ENCODE measurements around the gene CFAP77.

CFAP77 gene

DNA sequence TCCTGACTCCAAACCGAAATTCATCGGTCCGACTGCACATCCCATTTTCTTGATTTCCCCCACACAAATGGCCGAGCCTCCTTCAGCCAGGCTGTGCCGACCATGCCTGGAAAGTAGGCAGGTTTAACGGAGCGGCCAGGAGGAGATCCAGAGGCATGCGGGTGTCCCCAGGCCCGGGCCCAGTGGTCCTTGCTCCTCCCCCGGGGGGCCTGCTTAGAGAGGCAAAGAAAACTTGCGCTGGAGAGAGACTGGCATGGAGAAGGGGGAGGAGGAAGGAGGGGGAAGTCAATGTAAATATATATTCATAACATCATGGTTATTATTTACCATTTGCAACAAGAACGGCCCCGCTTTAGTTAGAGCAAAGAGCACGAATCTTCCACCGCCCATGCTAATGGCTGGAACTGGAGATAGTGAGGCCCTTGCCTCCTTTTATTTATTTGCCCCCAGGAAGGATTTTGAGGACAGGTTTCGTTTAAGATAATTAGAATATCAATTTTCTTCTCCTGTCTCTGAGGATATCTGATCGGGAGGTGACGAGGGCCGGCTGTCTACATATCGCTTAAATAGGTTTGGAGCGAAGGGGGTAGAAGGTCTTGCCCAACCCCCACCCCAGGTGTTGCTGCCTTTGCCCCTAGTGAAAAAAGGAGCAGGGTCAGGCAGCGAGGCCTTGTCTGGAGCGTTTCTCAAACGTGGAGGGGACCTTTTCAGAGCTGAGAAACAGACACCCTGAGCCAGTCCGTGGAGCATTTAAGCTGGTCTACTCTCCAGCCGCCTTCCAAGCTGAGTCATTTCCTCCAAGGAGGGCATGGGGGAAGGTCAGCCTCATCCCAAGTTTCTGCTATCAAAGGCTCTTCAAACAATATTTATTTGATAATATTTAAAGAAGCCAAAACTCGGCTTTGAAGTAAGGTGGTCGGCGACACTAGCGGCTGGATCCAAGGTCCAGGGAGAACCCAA lies 174.9 kb downstream of the CFAP77 start:
- DNase-seq: no peak

DNA sequence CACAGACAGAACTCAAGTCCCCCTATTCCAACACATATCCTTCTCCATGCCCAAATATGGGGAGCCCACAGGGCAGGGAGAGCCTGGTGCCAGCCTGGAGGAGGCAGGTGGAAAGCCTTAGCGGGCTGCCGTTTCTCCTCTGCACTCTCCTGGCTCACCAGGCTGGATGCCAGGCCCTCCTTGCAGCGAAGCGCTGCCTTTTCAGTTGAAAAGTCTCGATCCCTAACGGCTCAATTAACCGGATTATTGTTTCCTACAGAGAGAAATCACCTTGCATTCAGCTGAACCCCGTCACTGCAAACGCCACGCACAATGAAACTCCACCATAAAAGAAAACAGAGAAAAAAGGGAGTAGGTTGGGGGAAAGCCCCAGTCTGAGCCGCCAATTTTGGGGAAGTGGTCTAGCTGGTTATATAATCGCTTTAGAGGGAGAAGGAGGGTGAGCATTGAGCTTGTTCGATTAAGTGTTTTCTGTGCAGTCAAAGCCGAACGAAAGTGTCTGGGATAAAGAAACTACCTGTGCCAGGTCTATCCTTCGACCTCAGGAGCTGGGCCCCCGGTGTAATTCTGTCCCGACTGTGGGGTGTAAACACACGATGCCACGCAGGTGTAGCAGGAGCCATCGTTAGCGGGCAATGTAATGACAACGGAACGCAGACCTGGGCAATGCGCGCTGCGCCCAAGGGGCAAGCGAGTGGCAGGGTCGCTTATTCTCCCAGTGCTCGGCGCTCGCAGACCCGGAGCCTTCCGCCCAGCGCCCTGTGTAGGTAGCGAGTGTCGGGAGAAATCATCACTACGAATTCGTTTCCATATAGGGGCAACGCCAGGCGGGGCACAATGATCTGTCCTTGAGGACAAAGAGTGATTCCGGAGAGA lies 176.2 kb downstream of the CFAP77 start:
- DNase-seq: no peak

DNA sequence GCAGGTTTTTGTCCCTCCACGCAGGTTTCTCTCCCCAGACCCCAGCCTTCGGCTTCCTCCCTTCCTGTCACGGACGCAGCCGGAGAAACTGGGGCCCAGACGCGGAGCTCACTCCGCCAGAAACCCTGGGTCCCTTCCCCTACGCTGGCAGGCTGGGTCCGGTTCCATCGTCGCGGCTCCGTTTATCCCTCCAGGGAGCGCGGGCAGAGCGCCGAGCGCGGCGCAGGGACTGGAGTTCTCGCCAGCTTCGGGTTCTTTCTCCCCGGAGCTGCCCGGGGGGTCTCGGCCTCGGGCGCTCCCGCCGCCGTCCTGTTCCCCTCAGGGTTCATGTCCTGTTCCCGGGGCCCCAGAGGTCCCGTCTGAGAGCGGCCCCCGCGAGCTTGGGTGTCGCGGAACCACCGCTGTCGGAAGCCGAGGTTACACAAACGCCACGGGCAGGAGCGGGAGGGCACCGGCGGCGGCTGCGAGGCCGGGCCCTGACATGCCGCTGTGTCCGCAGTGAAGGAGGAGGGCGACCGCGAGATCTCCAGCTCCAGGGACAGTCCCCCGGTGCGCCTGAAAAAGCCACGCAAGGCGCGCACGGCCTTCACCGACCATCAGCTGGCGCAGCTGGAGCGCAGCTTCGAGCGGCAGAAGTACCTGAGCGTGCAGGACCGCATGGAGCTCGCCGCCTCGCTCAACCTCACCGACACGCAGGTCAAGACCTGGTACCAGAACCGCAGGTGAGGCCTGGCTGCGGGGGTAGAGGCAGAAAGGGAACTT lies 177.0 kb downstream of the CFAP77 start:
- DNase-seq: no peak

DNA sequence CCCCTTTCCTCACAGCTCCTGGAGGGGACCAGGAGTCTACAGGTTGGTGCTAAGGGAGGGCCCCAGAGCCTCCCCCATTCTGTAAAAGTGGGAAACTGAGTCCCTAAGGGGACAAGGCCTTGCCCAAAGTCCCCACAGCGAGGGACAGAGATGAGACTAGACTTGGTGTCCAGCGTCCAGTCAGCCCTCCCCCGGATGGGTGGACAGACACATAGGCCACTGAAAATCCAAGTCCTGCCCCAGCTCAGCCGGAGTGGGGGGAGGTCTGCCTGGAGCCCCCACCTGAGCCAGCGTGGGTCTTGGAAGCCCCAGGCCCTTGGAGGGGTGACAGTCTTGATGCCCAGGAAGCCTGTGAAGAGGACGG lies 177.6 kb downstream of the CFAP77 start:
- no peak for DNase-seq

DNA sequence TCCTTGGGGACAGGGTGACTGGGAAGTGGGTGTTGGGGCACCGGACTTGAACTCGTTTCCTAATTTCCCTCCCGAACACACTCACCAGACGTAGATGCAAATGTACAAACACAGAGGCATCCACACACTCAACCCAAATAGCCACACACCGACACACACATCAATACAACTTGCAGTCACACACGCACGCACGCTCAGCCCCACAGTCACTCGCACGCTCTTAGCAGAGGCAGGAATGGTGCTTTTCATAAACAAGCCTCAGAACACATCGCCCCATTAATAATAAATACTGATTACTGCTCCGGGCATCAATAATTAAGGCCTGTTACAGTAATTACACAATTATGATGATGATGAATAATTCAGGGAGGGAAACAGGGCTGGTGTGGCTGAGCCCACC lies 178.1 kb downstream of the CFAP77 start:
- DNase-seq: no peak

DNA sequence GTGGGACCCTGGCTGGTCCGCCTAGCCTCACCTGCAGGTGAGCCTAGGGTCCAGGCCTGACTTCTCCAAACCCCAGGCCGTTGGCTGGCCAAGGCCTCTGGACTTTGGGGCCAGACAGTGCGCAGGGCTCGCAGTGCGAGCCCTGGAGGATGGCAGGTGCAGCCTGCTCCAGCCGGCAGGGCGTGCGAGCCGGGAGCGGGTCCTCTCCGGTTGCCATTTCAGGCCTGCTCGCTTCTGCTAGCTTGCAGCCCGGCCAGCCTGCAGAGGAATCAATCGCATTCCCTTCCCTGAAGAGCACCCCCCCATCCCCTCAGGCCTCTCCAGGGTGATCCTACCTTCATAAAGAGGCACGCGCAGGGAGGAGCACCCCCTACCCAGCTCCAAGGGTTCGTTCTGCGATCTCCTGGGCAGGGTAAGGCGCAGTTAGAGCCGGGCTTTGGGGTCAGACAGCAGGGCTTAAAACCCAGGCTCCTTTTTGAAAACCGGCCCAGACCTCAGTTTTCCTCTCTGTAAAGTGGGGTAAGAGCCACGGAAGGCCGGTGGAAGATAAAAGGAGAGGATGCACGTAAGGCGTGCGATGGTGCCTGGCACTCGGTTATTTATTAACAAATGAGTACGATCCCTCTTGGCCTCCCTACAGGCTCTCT lies 178.6 kb downstream of the CFAP77 start:
- DNase-seq: no peak

DNA sequence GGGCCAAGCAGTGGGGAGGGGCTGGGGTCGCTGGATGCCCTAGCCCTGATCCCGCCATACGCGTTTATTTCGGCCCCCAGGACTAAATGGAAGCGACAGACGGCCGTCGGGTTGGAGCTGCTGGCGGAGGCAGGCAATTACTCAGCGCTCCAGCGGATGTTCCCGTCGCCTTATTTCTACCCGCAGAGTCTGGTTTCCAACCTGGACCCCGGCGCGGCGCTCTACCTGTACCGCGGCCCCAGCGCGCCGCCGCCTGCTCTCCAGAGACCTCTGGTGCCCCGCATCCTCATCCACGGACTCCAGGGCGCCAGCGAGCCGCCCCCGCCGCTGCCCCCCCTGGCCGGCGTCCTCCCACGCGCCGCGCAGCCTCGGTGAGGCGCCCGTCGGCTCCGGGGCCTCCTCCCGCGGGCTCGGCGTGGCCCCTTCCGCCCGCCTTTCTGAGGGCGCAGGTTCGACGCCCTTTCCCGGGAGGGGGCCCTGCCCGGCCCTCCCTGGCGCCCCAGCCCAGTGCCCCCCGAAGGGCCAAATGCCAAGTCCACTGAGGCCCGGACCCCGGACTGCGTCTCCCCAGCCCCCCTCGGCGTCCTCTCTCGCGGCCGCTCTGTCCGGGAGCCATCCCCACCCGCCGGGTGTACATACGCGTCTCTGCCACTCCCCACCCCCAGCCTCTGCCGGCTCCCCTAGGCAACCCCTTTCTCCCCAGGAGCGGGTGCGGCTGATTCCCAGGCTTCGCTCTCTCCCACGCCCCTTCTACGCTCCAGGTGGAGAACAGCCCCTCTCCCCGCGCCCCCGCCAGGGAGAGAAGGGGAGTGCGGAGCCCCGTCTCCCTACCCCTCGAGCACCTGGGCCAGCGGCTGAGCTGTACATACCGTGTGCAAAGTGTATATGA lies 179.4 kb downstream of the CFAP77 start:
- no peak for DNase-seq

DNA sequence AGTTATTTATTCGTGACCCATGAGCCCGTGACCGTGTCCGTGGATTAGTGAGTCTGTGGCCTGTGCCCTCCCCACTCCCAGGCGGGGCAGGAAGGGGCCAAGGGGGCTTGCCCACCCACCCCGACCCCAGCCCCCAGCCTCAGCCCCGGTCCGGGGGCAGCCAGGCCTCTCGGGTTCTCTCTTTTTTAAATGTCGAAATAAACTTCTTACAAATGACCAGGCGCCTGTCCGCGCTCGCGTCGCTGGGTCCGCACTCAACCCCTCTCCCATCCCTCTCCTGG lies 180.0 kb downstream of the CFAP77 start:
- no peak for DNase-seq

DNA sequence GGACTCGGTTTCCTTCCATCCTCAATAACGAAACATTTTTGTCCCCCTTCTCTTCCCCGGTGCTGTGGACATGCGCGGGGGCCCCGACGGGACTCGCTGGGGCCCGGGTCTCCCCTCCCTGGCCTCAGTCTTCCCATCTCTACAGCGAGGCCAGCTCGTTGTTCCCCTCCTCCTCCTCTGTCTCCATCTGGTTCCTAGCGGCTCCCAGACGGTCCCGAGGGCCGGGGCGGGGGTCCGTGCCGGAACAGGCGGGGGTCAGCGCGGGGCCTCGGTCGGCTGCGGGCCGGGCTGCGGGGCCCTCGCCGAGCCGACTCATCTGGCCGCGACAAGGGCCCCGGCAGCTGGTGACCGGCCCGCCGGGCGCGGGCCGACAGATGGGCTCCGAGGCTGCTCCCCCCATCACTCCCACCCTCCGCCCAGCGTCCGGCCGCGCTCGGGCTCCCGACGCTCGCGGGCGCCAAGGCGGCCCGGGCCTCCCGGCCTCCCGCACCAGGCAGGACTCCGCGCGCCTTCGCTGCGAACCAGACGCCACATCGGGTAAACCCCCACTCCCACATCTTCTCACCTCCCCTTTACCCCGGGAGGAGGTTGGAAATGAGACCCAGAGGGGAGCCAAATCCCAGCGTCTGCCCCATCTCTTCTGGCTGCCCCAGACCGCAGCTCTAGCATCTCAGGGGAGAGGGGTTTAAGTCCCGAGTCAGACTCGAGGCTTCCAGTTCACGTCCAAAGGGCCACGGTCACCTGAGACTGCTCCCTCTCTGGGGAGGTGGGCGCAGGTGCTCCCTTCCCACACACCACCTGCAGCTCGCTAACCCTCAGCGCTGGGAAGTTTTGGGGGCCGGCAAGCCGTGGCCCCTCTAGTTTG lies 180.5 kb downstream of the CFAP77 start:
- no peak for DNase-seq

DNA sequence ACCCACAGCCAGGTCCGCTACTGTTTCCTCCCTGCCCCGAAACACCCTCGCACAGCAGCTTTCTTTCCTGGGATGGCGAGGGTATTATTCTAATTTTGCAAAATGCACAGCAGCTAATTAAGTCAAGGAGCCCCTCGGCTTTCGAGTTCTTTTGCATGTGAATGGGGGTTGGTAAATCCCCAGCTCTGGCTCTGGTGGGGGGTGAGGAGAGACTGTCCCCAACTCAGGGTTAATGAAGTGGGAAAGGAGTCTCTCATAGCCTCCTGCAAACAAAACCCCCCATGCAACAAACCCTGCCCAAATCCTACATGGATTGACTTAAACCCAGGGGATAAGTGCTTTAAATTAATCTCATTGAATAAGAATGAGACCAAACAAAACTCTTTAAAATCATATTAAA lies 181.2 kb downstream of the CFAP77 start:
- DNase-seq: no peak

DNA sequence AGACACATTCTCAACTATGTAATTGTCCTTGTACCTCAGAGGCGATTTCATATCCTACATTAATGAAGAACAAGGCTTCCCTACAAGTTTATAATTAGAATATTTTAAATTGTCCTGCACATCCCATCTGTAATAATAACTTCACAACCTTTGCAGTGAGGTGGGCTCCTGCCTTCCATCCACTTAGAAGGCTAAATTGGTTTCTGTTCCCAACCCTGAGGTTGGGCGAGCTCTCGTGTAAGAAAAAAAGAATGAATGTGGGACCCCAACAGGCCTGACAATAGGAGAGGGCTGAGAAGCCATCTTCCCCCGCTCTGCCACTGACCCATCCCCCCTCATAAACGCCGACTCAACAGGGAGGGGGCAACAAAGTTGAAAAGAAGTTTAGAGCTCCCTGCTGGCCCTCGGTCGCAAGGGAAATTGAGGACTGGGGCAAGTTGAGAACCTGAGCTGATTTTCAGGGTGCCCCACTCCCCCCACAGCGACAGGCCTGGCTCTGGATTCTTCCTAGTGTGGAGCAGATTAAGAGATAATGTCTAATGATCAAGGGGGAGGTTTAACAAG lies 181.8 kb downstream of the CFAP77 start:
- DNase-seq: no peak

DNA sequence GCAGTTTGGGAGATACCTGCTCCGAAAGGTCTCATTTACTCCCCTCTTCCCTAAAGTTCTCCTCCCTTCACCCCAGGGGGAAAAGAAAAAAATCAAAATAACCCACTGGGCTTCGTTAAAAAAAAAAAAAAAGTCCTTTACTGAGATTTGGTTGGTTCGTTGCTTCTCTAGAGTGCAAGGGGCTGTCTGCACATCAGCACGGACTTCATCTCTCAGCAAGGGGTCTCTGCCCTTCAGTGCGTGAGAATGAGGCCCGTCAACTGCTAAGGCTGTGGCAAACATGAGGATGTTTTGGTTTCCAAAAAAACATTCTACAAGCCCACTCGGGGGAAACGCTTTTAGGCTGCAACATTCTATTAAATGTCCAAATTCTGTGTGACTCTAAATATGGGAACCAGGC lies 182.4 kb downstream of the CFAP77 start:
- DNase-seq: no peak

DNA sequence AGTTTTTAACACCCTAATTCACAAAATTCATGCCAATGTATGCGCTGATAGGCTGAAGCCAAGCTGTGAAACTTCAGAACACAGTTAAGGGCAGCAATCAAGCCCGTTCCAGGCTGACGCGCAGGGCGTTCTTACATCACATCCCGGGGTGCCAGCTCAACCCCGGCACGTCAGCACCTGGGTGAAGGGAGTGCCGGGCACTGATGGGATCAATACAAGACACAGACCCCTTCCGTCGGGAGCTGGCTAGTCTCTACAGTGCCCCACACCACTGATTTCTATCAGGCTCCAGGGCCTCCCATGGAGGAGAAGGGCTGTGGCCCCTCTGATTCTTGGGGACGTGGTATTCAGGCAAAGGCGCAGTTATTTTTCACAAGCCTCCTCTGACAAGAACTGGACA lies 184.4 kb downstream of the CFAP77 start:
- no peak for DNase-seq

DNA sequence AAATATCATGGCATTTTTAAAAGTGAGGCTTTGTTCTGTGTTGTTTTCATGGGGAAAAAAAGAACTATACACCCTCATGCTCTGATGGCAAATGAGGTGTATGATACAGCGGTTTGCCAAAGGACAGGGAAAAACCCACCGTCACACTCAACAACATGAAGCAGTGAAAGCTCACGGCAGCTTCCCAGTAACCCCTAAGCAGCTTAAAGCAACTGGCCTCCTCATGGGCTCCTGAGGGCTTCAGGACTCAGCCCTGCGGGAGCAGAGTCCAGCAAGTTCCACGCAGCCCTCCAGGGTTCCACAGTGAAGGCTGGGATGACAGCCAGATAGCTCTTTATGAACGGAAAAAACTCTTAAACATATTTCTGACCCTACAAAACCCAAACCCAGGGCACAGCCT lies 185.3 kb downstream of the CFAP77 start:
- DNase-seq: no peak

DNA sequence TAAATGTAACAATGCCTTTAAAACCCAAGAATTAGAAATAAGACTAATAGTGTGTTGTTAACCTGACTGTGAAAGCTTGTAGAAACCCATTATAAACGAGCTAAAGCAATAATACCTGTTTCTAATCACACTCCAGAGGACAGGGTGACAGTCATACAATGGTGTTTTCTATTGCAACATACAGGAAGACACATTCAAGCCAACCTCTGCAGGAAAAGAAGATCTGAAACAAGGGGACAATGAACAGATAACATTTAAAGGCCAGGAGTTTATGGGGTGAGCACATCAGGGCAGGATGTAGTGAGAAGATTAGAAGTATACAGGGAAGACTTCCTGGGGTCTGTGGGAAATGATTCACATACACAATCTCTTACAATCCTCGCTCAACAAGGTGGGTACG lies 186.2 kb downstream of the CFAP77 start:
- no peak for DNase-seq

DNA sequence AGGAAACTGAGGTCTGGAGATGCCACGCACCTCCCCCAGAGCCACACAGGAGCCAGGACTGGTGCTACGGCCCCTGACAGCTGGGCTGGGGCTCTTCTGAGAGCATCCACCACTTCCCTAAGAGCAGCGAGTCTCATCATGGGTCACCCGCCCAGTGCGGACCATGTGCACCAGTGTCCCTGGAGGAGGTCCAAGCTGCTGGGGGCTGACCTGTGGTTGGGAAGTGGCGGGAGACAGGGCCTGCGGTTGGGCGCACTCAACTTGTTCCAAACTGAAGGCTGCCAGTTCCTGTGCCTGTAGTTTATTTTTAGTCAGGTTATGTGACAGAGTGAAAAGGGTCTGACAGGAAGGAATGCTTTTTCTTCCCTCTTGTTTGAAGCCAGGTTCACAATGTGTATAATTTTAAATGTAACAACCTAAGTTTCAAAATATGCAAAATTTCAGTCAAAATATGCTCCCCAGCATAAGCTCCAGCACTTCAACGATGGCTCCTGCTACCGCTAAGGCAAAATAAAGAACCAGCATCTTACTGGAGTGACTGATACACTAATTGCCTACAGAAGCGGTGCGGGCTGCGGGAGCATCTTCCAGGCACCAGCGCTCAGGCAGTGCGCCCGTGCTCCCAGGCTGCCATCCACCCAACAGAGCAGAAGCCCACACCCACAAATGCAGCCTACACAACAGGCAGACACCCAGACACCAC lies 187.2 kb downstream of the CFAP77 start:
- DNase-seq: no peak

DNA sequence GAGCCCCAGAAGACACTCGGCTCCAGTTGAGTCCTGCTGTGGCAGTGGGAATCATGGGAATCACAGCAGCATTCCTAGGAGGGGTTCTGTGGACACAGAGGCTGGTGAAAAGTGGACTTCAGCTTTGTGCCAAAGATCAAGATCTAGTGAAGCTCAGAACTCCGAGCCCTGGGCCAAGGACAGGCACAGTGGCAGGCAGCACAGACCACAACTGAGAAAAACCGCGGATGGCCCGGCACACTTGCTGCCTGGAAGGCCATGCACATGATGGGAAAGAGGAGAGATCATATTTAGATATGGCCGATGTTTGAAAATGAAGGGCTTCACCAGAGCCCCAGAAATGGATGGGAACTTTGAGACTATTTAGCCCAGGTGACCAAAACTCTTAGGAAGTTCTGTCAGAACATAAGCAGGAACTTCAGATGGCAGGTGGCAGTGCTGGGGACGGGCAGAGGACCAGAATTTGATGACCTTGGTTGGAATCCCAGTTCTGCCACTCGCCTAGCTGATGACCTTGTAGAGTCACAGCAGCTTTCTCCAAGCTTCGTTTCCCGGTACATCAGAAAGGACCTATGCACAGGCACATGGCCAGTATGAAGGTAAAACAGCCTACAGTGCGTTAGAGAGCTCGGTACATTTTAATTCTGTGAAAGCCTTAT lies 190.4 kb downstream of the CFAP77 start:
- no peak for DNase-seq

DNA sequence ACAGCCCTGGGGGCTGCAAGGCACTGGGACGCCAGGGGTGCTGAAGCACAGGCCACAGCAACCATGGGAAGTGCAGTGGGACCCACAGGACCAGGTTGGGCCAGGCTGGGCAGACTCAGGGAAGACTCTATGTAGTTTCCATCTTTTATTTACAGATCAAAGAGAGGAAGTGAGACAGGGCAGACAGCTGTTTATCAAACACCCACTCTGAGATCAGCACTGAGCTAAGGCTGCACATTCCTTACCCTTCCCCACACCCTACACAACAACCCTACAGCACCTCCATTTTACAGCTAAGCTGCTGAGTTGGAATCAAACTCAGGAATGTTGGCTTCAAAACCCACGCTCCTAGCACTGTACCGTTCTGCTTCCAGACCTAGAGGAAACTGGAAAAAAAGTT lies 192.2 kb downstream of the CFAP77 start:
- DNase-seq: no peak

DNA sequence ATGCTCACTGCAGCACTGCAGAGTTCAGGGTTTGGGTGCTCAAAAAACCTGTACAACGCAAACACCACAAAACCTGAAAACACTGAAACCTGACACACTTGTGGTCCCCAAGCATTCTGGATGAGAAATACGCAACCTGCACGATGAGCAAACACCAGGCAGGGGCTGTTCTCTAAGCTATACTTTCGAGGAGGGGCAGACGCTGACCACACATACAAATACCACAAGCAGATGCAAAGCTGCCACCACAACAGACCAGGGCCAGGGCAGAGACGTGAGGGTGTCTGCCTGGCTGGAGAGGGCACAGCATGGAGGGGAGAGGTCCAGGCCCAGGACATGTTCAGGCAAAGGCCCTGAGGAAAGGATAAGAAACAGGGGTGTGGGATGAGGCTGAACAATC lies 195.4 kb downstream of the CFAP77 start:
- no peak for DNase-seq

Measured in activated CD8-positive, alpha-beta memory T cell treated with anti-CD3 and anti-CD28 coated beads, Interleukin-2, amount 50 U/mL, for 48 hours (primary cell).